MM.1S (cell line): ENCODE results near the gene LAMA4.

Source experiments
- DNase-seq: peaks from one replicate; pipeline ENCODE4 v3.0.0-alpha.2; 2015
- H2AFZ ChIP-seq: fragments of 300-600 bp; sonication (generic); 2 replicates; pipeline ENCODE4 v1.6.0; 2016; ENCODE audit warnings: antibody characterized with exemption, low read length
- H3F3A ChIP-seq: fragments of 300-600 bp; sonication (generic); 2 replicates; pipeline ENCODE4 v1.6.1; 2016; ENCODE audit warnings: mild to moderate bottlenecking, antibody characterized with exemption, low read length, moderate library complexity, mixed read lengths; ENCODE audit not compliant: insufficient read depth
- H3K27ac ChIP-seq: fragments of 300-600 bp; sonication (generic); 2 replicates; pipeline ENCODE4 v1.5.1; 2016; ENCODE audit warnings: mild to moderate bottlenecking, low read length
- H3K27me3 ChIP-seq: fragments of 300-600 bp; sonication (generic); replicated peaks from 2 replicates; pipeline ENCODE4 v1.6.0; 2016; ENCODE audit warnings: low read length; ENCODE audit not compliant: insufficient read depth
- H3K36me3 ChIP-seq: fragments of 300-600 bp; sonication (generic); replicated peaks from 2 replicates; pipeline ENCODE4 v1.6.1; 2016; ENCODE audit warnings: mild to moderate bottlenecking, low read length, mixed read lengths; ENCODE audit not compliant: insufficient read depth
- H3K4me1 ChIP-seq: fragments of 300-600 bp; sonication (generic); 2 replicates; pipeline ENCODE4 v1.6.1; 2016; ENCODE audit warnings: low read length, mixed read lengths
- H3K4me2 ChIP-seq: fragments of 300-600 bp; sonication (generic); 2 replicates; pipeline ENCODE4 v1.6.0; 2016; ENCODE audit warnings: low read depth, low read length
- H3K4me3 ChIP-seq: fragments of 300-600 bp; sonication (generic); 2 replicates; pipeline ENCODE4 v1.5.1; 2016; ENCODE audit warnings: low read length, mixed read lengths
- H3K79me2 ChIP-seq: fragments of 300-600 bp; sonication (generic); 2 replicates; pipeline ENCODE4 v1.6.1; 2016; ENCODE audit warnings: mixed run types, low read length, mixed read lengths
- H3K9ac ChIP-seq: fragments of 300-600 bp; sonication (generic); 2 replicates; pipeline ENCODE4 v1.6.1; 2016; ENCODE audit warnings: low read length, mixed read lengths
- H3K9me2 ChIP-seq: fragments of 300-600 bp; sonication (generic); replicated peaks from 2 replicates; pipeline ENCODE4 v1.6.1; 2016; ENCODE audit warnings: mild to moderate bottlenecking, low read length, mixed read lengths; ENCODE audit not compliant: insufficient read depth
- H3K9me3 ChIP-seq: fragments of 300-600 bp; sonication (generic); replicated peaks from 2 replicates; pipeline ENCODE4 v1.6.1; 2016; ENCODE audit warnings: mild to moderate bottlenecking, low read length, mixed read lengths; ENCODE audit not compliant: insufficient read depth
- H4K20me1 ChIP-seq: fragments of 300-600 bp; sonication (generic); 2 replicates; pipeline ENCODE4 v1.6.1; 2016; ENCODE audit warnings: mild to moderate bottlenecking, low read length, moderate library complexity, mixed read lengths; ENCODE audit not compliant: insufficient read depth
- EZH2 ChIP-seq: fragments of 300-600 bp; sonication (generic); optimal IDR thresholded peaks from 2 replicates; pipeline ENCODE3; 2017; ENCODE audit warnings: low read depth, mild to moderate bottlenecking, antibody characterized with exemption, low read length, mixed read lengths
- EZH2phosphoT487 ChIP-seq: fragments of 300-600 bp; sonication (generic); IDR thresholded peaks from 2 replicates; pipeline ENCODE4 v1.6.1; 2018; ENCODE audit warnings: antibody characterized with exemption, low read length
- TF ChIP-seq, protein P1 (sequence below): fragments of 300-600 bp; sonication (generic); IDR thresholded peaks from 2 replicates; pipeline ENCODE4 v1.5.1; 2016; ENCODE audit warnings: antibody characterized with exemption, low read length, mixed read lengths

The LAMA4 gene

DNA sequence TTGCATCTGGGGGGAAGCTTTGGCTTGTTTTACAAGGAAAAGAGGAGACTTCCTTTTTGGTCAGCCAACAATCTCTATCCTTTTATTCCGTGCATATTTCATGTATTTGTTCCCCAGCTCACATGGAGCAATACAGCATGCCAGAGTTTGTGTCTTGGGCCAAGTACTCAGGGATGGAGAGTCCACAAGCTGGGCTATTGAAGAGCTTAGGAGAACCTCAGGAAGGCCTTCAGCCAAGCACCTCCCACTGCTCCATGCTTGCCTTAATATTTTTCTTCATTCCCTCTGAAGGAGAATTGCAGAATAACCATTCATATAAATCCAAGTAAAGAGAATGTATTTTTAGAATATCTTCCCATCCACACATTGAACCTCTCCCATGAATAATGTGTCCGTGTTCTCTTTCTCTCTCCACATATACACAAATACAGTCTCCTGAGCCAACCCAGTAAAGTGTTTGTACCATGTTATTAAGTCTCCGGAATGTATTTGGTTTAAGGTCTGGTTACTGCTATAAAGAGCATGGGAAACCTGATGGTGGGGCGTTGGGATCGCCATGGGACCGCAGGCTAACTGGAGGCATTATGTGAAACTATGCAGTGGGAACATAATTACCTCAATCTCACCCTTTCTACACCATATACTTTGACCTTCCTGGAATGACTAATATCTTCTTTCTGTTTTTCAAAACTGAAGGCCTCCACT is 3.0 kb downstream of the LAMA4 start:
- no peak for DNase-seq
- no peaks in the 10 kb centered on the region for H3K36me3 ChIP-seq
- no peak overlapping the region for H3K4me2 ChIP-seq

DNA sequence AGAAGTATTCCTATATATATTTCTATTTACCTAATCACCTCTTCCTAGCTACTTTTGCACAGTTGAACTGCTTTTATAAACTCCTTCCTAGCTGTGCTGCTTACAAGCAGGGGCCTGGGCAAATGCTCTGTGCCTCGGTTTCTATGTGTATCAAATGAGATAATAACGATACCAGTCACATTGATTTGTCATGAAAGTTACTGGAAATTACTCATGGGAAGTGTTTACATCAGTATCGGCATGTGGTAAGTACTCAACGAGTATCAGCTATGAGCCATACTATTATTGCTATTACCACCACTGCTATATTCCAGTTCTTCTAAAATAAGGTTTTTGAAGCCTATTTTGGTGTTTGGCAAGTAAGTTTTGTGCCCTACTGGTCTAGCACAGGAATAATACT is 4.9 kb downstream of the LAMA4 start:
- TF ChIP-seq EZH2phosphoT487 = no peak
- TF ChIP-seq, protein P1, sequence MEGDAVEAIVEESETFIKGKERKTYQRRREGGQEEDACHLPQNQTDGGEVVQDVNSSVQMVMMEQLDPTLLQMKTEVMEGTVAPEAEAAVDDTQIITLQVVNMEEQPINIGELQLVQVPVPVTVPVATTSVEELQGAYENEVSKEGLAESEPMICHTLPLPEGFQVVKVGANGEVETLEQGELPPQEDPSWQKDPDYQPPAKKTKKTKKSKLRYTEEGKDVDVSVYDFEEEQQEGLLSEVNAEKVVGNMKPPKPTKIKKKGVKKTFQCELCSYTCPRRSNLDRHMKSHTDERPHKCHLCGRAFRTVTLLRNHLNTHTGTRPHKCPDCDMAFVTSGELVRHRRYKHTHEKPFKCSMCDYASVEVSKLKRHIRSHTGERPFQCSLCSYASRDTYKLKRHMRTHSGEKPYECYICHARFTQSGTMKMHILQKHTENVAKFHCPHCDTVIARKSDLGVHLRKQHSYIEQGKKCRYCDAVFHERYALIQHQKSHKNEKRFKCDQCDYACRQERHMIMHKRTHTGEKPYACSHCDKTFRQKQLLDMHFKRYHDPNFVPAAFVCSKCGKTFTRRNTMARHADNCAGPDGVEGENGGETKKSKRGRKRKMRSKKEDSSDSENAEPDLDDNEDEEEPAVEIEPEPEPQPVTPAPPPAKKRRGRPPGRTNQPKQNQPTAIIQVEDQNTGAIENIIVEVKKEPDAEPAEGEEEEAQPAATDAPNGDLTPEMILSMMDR = no peak
- Histone ChIP-seq H3K79me2 (no peaks in the 10 kb centered on the region), H4K20me1 (no peaks in the 10 kb centered on the region), H3K27me3 (no peaks in the 10 kb centered on the region), H3K4me2 (no peak overlapping the region), H3K9me3 (no peaks in the 10 kb centered on the region), H3K4me3 (no peak overlapping the region), H3K9me2 (no peaks in the 10 kb centered on the region), H3F3A (no peaks in the 10 kb centered on the region), H2AFZ (no peak overlapping the region), H3K4me1 (no peaks in the 10 kb centered on the region), H3K27ac (no peak overlapping the region), H3K36me3 (no peaks in the 10 kb centered on the region), H3K9ac (no peak overlapping the region)
- DNase-seq = no peak

More for the DNA sequence above, 3.0 kb downstream of the LAMA4 start:
- no peak overlapping the region for H2AFZ ChIP-seq
- no peak overlapping the region for H3K27ac ChIP-seq
- H3K9me3 ChIP-seq = no peaks in the 10 kb centered on the region
- no peaks in the 10 kb centered on the region for H3K9me2 ChIP-seq
- H3K79me2 ChIP-seq = no peaks in the 10 kb centered on the region
- no peaks in the 10 kb centered on the region for H3K27me3 ChIP-seq
- TF ChIP-seq, protein P1 = no peak
- TF ChIP-seq EZH2 (no peak), EZH2phosphoT487 (no peak)
- H3F3A ChIP-seq = no peaks in the 10 kb centered on the region
- no peaks in the 10 kb centered on the region for H4K20me1 ChIP-seq
- no peak overlapping the region for H3K4me3 ChIP-seq
- no peaks in the 10 kb centered on the region for H3K4me1 ChIP-seq
- no peak overlapping the region for H3K9ac ChIP-seq

DNA sequence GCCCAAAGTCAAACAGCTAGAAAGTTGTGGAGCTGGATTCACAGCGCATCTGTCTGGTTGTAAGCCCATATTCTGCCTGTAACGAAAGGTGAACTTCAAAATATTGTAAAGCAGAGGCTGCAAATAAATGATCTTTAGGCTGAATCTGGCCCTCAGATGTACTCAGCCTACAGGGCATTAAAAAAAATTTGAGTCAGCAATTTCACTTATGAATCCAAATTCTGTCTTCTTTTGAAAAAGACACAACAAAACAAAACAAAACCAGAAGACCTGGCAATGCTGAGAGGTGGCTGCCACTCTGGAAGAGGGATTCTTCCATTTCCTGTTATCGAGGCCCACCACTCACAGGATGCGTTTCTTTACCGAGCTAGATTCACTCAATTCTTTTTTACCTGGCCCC is 7.1 kb downstream of the LAMA4 start:
- Histone ChIP-seq H3K36me3 (no peaks in the 10 kb centered on the region), H3K9me2 (no peaks in the 10 kb centered on the region), H3F3A (no peaks in the 10 kb centered on the region), H3K9ac (no peak overlapping the region), H3K79me2 (no peaks in the 10 kb centered on the region), H3K4me3 (no peak overlapping the region), H4K20me1 (no peaks in the 10 kb centered on the region), H3K9me3 (no peaks in the 10 kb centered on the region), H3K27ac (no peak overlapping the region), H3K4me1 (no peaks in the 10 kb centered on the region), H3K27me3 (no peaks in the 10 kb centered on the region), H3K4me2 (no peak overlapping the region), H2AFZ (no peak overlapping the region)
- TF ChIP-seq EZH2phosphoT487 = no peak
- TF ChIP-seq EZH2 = no peak
- TF ChIP-seq, protein P1 = no peak
- no peak for DNase-seq
